Endothelial cell of umbilical vein (primary cell): Measurements from ENCODE around the gene IL16. TPM values are rescaled to one million over a fixed set of nuclear protein-coding genes. Genes with fewer than 3 reads are reported as not detected.

Experiments used
- BruUV-seq: library from RNA; stranded (reverse); fragments of 400-500 nt; replicated peaks from 2 replicates; lab custom pipeline; 2021; lab: Mats Ljungman, UMichigan
- CTCF ChIA-PET: fragments of 300-600, 350-600 bp; sonication (Branson Sonifier 250); formaldehyde crosslinking; loops from one replicate; lab custom pipeline; 2021; ENCODE audit warnings: antibody characterized with exemption, inconsistent platforms; lab: Charles Lee
- POLR2A ChIA-PET: fragments of 300-600, 350-600 bp; sonication (Branson Sonifier 250); formaldehyde crosslinking; loops from one replicate; lab custom pipeline; 2021; ENCODE audit warnings: antibody characterized with exemption, inconsistent platforms; lab: Charles Lee
- DNase-seq: peaks from one replicate; pipeline ENCODE4 v3.0.0-alpha.2; 2011; ENCODE audit warnings: low read depth, low spot score
- FAIRE-seq: peaks from 2 replicates; lab custom pipeline; 2011; peaks lifted over from hg19 to GRCh38; lab: Jason Lieb, UNC
- H2AFZ ChIP-seq: 2 replicates; pipeline ENCODE4 v1.6.0; 2012; ENCODE audit warnings: low read depth, low read length, control low read depth, inconsistent platforms
- H3K27ac ChIP-seq: 2 replicates; pipeline ENCODE4 v1.5.1; 2011; ENCODE audit warnings: low read depth, mild to moderate bottlenecking, control low read depth, low read length, moderate library complexity; ENCODE audit not compliant: insufficient read depth
- H3K27me3 ChIP-seq, 2 experiments: 2 replicates each; pipeline versions ENCODE4 v1.6.0 to v1.6.1; 2011; ENCODE audit warnings: low read length in 2 of 2, mixed read lengths in 1 of 2; ENCODE audit not compliant: control insufficient read depth in 2 of 2, insufficient read depth in 2 of 2
- H3K36me3 ChIP-seq, 2 experiments: 2 replicates in 1 of 2; 3 replicates in 1 of 2; pipeline ENCODE4 v1.5.1; 2011; ENCODE audit warnings: low read length in 2 of 2, mild to moderate bottlenecking in 1 of 2, moderate library complexity in 1 of 2; ENCODE audit not compliant: control insufficient read depth in 2 of 2, insufficient read depth in 2 of 2; ENCODE audit errors: extremely low read depth in 1 of 2
- H3K4me1 ChIP-seq: 3 replicates; pipeline ENCODE4 v1.5.1; 2011; ENCODE audit warnings: mild to moderate bottlenecking, low read length; ENCODE audit not compliant: control insufficient read depth, insufficient read depth; ENCODE audit errors: extremely low read depth
- H3K4me2 ChIP-seq: 2 replicates; pipeline ENCODE4 v1.6.1; 2011; ENCODE audit warnings: low read length, control low read depth, mixed read lengths; ENCODE audit not compliant: insufficient read depth
- H3K4me3 ChIP-seq, 3 experiments: fragments of 200-600 bp in 1 of 3; sonication (generic), shearing (Covaris generic) in 1 of 3; replicated peaks in 1 of 3; 2 replicates each; pipeline ENCODE4 v1.5.1; 2011 to 2016; ENCODE audit warnings: control low read depth in 3 of 3, low read length in 3 of 3, mild to moderate bottlenecking in 2 of 3, inconsistent platforms in 1 of 3, low read depth in 1 of 3, moderate library complexity in 1 of 3; ENCODE audit not compliant: insufficient read depth in 1 of 3
- H3K79me2 ChIP-seq: 2 replicates; pipeline ENCODE4 v1.6.0; 2012; ENCODE audit warnings: low read length, inconsistent platforms; ENCODE audit not compliant: control insufficient read depth, insufficient read depth
- H3K9ac ChIP-seq: replicated peaks from 2 replicates; pipeline ENCODE3; 2011; ENCODE audit warnings: low read length, control low read depth; ENCODE audit not compliant: insufficient read depth; ENCODE audit errors: extremely low read depth
- H3K9me1 ChIP-seq: replicated peaks from 3 replicates; pipeline ENCODE4 v1.6.0; 2011; ENCODE audit warnings: mild to moderate bottlenecking, low read length; ENCODE audit not compliant: control insufficient read depth, insufficient read depth; ENCODE audit errors: extremely low read depth
- H3K9me3 ChIP-seq: replicated peaks from 2 replicates; pipeline ENCODE4 v1.5.1; 2012; ENCODE audit warnings: low read length, inconsistent platforms; ENCODE audit not compliant: control insufficient read depth, insufficient read depth
- H4K20me1 ChIP-seq: replicated peaks from 2 replicates; pipeline ENCODE3; 2011; ENCODE audit warnings: mild to moderate bottlenecking, low read length; ENCODE audit not compliant: control insufficient read depth, insufficient read depth; ENCODE audit errors: extremely low read depth
- EZH2 ChIP-seq: IDR thresholded peaks from 2 replicates; pipeline ENCODE4 v1.6.1; 2012; ENCODE audit warnings: borderline replicate concordance, low read depth, mild to moderate bottlenecking, moderate library complexity, low read length, inconsistent platforms; ENCODE audit not compliant: severe bottlenecking
- FOS ChIP-seq: IDR thresholded peaks from 2 replicates; pipeline ENCODE4 v1.6.1; 2011; ENCODE audit warnings: mild to moderate bottlenecking, low read length, moderate library complexity, borderline replicate concordance; ENCODE audit not compliant: insufficient read depth
- GATA2 ChIP-seq: IDR thresholded peaks from 2 replicates; pipeline ENCODE4 v1.7.0; 2011; ENCODE audit warnings: low read depth, mild to moderate bottlenecking, moderate library complexity, mixed read lengths, low read length; ENCODE audit not compliant: insufficient read length, insufficient read depth
- JUN ChIP-seq: IDR thresholded peaks from 2 replicates; pipeline ENCODE4 v1.6.1; 2011; ENCODE audit warnings: borderline replicate concordance, low read depth; ENCODE audit not compliant: insufficient read length, insufficient read depth
- MYC ChIP-seq: IDR thresholded peaks from one replicate; pipeline ENCODE4 v1.6.1; 2011; ENCODE audit warnings: mild to moderate bottlenecking, low read depth, low read length
- POLR2A ChIP-seq: IDR thresholded peaks from 2 replicates; pipeline ENCODE4 v1.6.1; 2012; ENCODE audit warnings: low read depth, mild to moderate bottlenecking, control low read depth, low read length
- POLR2AphosphoS5 ChIP-seq: IDR thresholded peaks from 2 replicates; pipeline ENCODE4 v1.6.1; 2012; ENCODE audit warnings: low read depth, mild to moderate bottlenecking, control low read depth, low read length, moderate library complexity; ENCODE audit not compliant: insufficient read depth
- dilution Hi-C: fragments of 300-500 bp; cut with MboI; formaldehyde crosslinking; loops from one replicate; pipeline ENCODE4 v1.15.0; 2019; ENCODE audit warnings: low sequenced_read_pairs; ENCODE audit not compliant: extremely low pct_ligation_motif_present
- intact Hi-C: fragments of 100-400 bp; cut with micrococcal nuclease; formaldehyde crosslinking; loops from one replicate; pipeline ENCODE4 v1.10.0; 2022
- polyA plus RNA-seq, 4 experiments: library from polyadenylated mRNA; depleted of rRNA in 3 of 4; stranded (reverse) in 3 of 4; unstranded in 1 of 4; fragments of >200 nt; gene quantifications; 2 replicates each; pipeline versions ENCODE4 v1.2.1 to v1.2.3, GENCODE V29; 2011 to 2012; ENCODE audit warnings: missing spikeins in 1 of 4
- total RNA-seq: library from RNA; stranded (reverse); gene quantifications from 2 replicates; pipeline ENCODE4 v1.2.3, GENCODE V29; 2021
- TF ChIP-seq, protein P1 (sequence below): IDR thresholded peaks from 2 replicates; pipeline ENCODE4 v1.6.1; 2011; ENCODE audit not compliant: insufficient read depth, insufficient read length
- TF ChIP-seq, protein P2 (sequence below), 2 donors: IDR thresholded peaks; 1 replicate in 1 of 2; 2 replicates in 1 of 2; pipeline ENCODE4 v1.5.1; 2011; ENCODE audit warnings: low read length in 2 of 2, mild to moderate bottlenecking in 2 of 2, moderate library complexity in 2 of 2, control low read depth in 1 of 2, inconsistent platforms in 1 of 2, low read depth in 1 of 2; ENCODE audit not compliant: insufficient read depth in 1 of 2; ENCODE audit errors: extremely low read depth in 1 of 2

IL16 gene
- total and polyA plus RNA-seq, 2 donors (not counting 3 experiments of a cell fraction or from before 2014, with no cell fraction given) = 0.29 to 2.1 TPM

DNA sequence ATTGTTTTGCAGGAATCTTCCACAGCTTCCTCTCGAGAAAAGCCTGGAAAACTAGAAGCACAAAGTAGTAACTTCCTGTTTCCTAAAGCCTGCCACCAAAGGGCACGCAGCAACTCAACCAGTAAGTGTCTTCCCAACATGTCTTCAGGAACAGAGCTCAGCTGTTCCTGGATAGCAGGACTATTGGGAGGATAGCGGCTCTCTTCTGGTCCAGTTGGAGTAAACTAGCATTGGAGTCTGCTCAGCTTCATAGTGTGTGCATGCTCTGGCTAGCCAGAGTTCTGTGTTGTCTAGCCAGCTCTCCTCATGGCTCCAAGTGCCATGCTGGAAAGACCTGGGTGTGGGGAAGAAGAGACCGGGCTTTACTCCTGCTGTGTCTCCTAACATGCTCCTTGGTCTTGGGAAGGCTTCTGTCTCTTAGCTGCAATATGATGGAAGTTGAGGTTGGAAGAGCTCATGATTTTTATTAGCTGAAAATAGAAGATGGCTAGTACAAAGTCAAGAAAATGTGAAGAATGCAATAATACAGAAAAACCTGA is 63.1 kb downstream of the IL16 start:
- Histone ChIP-seq H3K27ac (no peak overlapping the region), H3K4me2 (no peak overlapping the region), H4K20me1 (no peaks in the 10 kb centered on the region), H3K4me3 (no peak overlapping the region), H3K4me1 (no peaks in the 10 kb centered on the region), H3K36me3 (no peaks in the 10 kb centered on the region), H3K79me2 (no peaks in the 10 kb centered on the region), H3K9me1 (no peaks in the 10 kb centered on the region), H2AFZ (no peak overlapping the region), H3K9me3 (no peaks in the 10 kb centered on the region), H3K9ac (no peak overlapping the region), H3K27me3 (peaks cover 4 to 5% of the 10 kb centered on the region in 2 experiments)
- FAIRE-seq = peak; percentile 8
- TF ChIP-seq POLR2AphosphoS5 (no peak), EZH2 (no peak), FOS (no peak), POLR2A (no peak), MYC (no peak), GATA2 (no peak), JUN (no peak)
- TF ChIP-seq, protein P1, sequence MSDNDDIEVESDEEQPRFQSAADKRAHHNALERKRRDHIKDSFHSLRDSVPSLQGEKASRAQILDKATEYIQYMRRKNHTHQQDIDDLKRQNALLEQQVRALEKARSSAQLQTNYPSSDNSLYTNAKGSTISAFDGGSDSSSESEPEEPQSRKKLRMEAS = no peak
- TF ChIP-seq, protein P2, sequence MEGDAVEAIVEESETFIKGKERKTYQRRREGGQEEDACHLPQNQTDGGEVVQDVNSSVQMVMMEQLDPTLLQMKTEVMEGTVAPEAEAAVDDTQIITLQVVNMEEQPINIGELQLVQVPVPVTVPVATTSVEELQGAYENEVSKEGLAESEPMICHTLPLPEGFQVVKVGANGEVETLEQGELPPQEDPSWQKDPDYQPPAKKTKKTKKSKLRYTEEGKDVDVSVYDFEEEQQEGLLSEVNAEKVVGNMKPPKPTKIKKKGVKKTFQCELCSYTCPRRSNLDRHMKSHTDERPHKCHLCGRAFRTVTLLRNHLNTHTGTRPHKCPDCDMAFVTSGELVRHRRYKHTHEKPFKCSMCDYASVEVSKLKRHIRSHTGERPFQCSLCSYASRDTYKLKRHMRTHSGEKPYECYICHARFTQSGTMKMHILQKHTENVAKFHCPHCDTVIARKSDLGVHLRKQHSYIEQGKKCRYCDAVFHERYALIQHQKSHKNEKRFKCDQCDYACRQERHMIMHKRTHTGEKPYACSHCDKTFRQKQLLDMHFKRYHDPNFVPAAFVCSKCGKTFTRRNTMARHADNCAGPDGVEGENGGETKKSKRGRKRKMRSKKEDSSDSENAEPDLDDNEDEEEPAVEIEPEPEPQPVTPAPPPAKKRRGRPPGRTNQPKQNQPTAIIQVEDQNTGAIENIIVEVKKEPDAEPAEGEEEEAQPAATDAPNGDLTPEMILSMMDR (IDR thresholded peaks at IDR 0.05; ENCODE audit: extremely low read depth in 1 of 2, insufficient read depth in 1 of 2, low read depth in 1 of 2, low read length in 2 of 2) = no peak
- BruUV-seq = no TSS peak
- ChIA-PET CTCF (interaction anchor here (1.1 to 2.3 kb wide), 9 partner anchors 9 to 282 kb away, joined by 3 to 12 read pairs (median 4); no protein-coding TSS in a partner anchor), POLR2A (no interaction called here)
- intact Hi-C loops (no loop called here), dilution Hi-C loops (no loop called here)
- DNase-seq = no peak
